Activated CD8-positive, alpha-beta memory T cell treated with anti-CD3 and anti-CD28 coated beads, Interleukin-2, amount 50 U/mL, for 24 hours (primary cell): ENCODE results near the gene CACNA1H.
"Not testable (repeated sequence)": the region's sequence is repeated elsewhere in the genome, so short reads cannot be mapped to it uniquely, and the experiment has no call there.

Experiments used
- DNase-seq: peaks from one replicate; pipeline ENCODE4 v3.0.0-alpha.2; 2020; ENCODE audit errors: extremely low read depth

CACNA1H gene

GRCh38 chr16:1174477-1175357 lies 21.8 kb downstream of the CACNA1H start:
- no peak for DNase-seq

GRCh38 chr16:1175566-1176279 lies 22.8 kb downstream of the CACNA1H start:
- no peak for DNase-seq

- DNase-seq = no peak
These were observed 23.5 kb downstream of the CACNA1H start for GRCh38 chr16:1176280-1176897.

GRCh38 chr16:1177053-1177452 lies 24.1 kb downstream of the CACNA1H start:
- no peak for DNase-seq

GRCh38 chr16:1177750-1178149 lies 24.8 kb downstream of the CACNA1H start:
- no peak for DNase-seq

- DNase-seq = no peak
These were observed 25.5 kb downstream of the CACNA1H start for GRCh38 chr16:1178295-1178910.

GRCh38 chr16:1180549-1181403 lies 27.9 kb downstream of the CACNA1H start:
- DNase-seq = no peak

- no peak for DNase-seq
These were observed 28.8 kb downstream of the CACNA1H start for GRCh38 chr16:1181404-1182315.

- DNase-seq = no peak
These were observed 29.4 kb downstream of the CACNA1H start for GRCh38 chr16:1182316-1182671.

- DNase-seq = no peak
These were observed 30.3 kb downstream of the CACNA1H start for GRCh38 chr16:1182950-1183907.

GRCh38 chr16:1184156-1184868 lies 31.4 kb downstream of the CACNA1H start:
- DNase-seq = no peak

- DNase-seq = no peak
These were observed 32.1 kb downstream of the CACNA1H start for GRCh38 chr16:1184980-1185379.

GRCh38 chr16:1185460-1186207 lies 32.7 kb downstream of the CACNA1H start:
- not testable (repeated sequence) for DNase-seq

- DNase-seq = no peak
These were observed 35.7 kb downstream of the CACNA1H start for GRCh38 chr16:1188432-1189189.

GRCh38 chr16:1189455-1189854 lies 36.5 kb downstream of the CACNA1H start:
- no peak for DNase-seq

- not testable (repeated sequence) for DNase-seq
These were observed 37.9 kb downstream of the CACNA1H start for GRCh38 chr16:1190789-1191188.
